SJCRH30 (cell line): ENCODE data around the gene DNAJB12. TPM values are rescaled to one million over a fixed set of nuclear protein-coding genes. Genes with fewer than 3 reads are reported as not detected.
"Not testable (repeated sequence)": the region's sequence is repeated elsewhere in the genome, so short reads cannot be mapped to it uniquely, and the experiment has no call there.

Experiments used
- DNase-seq, 2 experiments: peaks; one replicate each; pipeline ENCODE4 v3.0.0-alpha.2; 2015 to 2020
- H3K27ac ChIP-seq: fragments of 250-450 bp; sonication (Bioruptor Pico); 2 replicates; pipeline ENCODE4 v1.5.1; 2020; ENCODE audit warnings: mild to moderate bottlenecking, moderate library complexity
- H3K27me3 ChIP-seq: fragments of 250-450 bp; sonication (Bioruptor Pico); 2 replicates; pipeline ENCODE4 v1.5.1; 2020; ENCODE audit warnings: mild to moderate bottlenecking, moderate library complexity
- H3K36me3 ChIP-seq: fragments of 250-450 bp; sonication (Bioruptor Pico); 2 replicates; pipeline ENCODE4 v1.5.1; 2020; ENCODE audit warnings: mild to moderate bottlenecking, moderate library complexity
- H3K4me1 ChIP-seq: fragments of 250-450 bp; sonication (Bioruptor Pico); 2 replicates; pipeline ENCODE4 v1.5.1; 2020; ENCODE audit warnings: mild to moderate bottlenecking, moderate library complexity
- H3K4me3 ChIP-seq: fragments of 250-450 bp; sonication (Bioruptor Pico); 2 replicates; pipeline ENCODE4 v1.5.1; 2020; ENCODE audit warnings: mild to moderate bottlenecking, moderate library complexity
- H3K9me3 ChIP-seq: fragments of 250-450 bp; sonication (Bioruptor Pico); replicated peaks from 2 replicates; pipeline ENCODE4 v1.5.1; 2020; ENCODE audit warnings: mild to moderate bottlenecking, moderate library complexity
- total RNA-seq: library from RNA; depleted of rRNA; stranded (reverse); fragments of >200 nt; shearing (Covaris generic); gene quantifications from 2 replicates; pipeline ENCODE4 v1.2.3, GENCODE V29; 2014

DNAJB12 gene
- total RNA-seq, 1 experiment from 2014 or later: 22.3 TPM

DNA sequence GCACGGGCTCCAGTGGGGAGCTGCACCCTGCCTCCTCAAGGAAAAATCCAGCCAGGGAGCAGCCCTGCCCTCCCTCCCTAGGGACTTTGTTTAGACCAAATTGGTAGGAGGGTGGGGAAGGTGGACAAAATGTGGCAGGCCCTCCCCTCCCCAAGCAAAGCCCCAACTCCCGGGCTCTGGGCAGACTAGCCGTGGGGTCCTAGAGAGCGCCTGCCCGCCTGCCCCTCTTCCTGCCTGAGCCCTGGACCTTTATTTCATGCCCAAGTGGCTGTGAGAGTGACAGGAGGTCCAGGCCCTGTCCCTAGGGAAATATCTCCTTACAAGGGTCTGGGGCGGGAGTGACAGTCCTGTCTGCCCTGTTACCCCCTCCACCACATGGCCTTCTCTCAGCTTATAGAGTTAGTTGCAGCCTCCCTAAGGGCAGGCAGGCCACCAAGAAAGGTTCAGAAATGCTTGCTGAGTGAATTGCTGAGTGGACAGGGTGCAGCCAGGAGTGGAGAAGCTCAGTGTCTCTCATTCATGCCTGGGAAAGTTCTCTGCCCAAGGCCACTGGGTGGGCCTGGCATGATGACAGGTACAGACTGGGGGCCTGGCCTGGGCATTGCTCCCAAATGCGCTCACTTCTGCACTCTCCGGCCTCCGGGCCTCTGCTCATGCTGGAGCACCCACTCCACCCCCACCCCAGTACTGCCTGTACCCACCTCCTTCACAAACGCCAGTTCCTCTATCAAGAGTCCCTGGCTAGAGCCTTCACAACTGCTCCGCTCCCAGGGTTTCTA is 25.2 kb downstream of the DNAJB12 start:
- DNase-seq: peak in 1 of 2 experiments; percentile 42
- Histone ChIP-seq H3K4me1 (peaks cover 56% of the 10 kb centered on the region), H3K27ac (no peak overlapping the region)

DNA sequence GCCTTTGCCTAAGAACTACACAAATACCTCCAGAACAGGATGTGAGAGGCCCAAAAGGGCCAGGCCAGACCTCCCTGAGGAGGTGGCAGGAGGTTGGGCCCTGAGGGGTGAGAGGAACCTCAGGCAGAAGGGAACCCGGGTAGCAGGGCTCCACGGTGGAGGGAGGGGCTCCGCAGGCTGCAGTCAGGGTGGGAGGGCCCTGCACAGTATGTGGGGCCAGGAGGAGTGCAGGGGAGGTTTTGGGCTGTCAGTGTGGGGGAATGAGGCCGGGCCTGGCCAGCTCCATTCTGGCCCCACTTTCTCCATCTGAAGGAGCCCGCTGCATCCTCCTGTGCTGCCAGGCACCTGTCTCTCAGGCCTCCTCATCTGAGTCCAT is 25.9 kb downstream of the DNAJB12 start:
- no peaks in the 10 kb centered on the region for H3K27me3 ChIP-seq
- no peak overlapping the region for H3K27ac ChIP-seq

More for the DNA sequence above, 25.2 kb downstream of the DNAJB12 start:
- no peak overlapping the region for H3K4me3 ChIP-seq
- H3K36me3 ChIP-seq: no peaks in the 10 kb centered on the region; the same call in 1 of the 2 replicates
- no peaks in the 10 kb centered on the region for H3K27me3 ChIP-seq
- H3K9me3 ChIP-seq: no peaks in the 10 kb centered on the region

DNA sequence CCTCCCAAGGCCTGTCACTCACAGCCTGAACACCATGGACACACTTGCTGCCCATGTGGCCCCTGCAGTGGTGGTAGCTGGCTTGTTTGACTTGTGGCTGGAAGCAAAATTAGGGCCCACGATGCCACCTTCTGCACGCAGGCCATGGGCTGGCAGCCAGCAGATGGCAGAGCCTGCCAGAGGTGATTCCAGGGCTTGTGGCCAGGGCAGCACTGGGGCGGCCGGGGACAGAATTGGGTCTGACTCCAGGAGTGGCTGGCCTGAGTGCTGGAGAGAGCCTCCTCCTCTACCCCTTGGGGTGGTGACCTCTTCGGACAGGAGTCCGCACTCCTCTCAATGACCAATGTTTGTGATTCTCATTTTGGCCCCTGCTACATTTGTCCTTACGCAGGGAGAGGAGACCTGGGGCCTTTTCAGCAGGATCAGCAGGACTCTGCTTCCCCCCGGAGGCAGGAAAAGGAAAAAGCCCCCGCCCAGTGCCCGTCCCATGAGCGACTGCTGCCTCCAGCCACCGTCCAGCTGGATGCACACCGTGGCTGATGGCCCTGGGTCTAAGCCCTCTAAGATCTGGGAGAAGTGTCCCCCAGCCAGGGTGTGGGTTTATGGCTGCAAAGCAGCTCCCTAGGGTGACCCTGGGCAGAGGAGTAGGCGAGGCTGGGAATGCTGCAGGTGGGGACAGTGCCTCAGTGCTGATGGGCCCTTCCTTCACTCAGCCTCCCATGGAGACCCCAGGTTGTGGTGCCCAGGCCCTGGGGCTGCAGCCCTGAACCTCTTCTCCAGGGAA is 26.5 kb downstream of the DNAJB12 start:
- Histone ChIP-seq H3K4me3 (no peak overlapping the region), H3K9me3 (no peaks in the 10 kb centered on the region), H3K4me1 (peaks cover 43% of the 10 kb centered on the region), H3K27me3 (no peaks in the 10 kb centered on the region), H3K36me3 (no peaks in the 10 kb centered on the region; the same call in 1 of the 2 replicates), H3K27ac (no peak overlapping the region)
- peak; percentile 79 to 85 for DNase-seq

More for the DNA sequence above, 25.9 kb downstream of the DNAJB12 start:
- H3K9me3 ChIP-seq: no peaks in the 10 kb centered on the region
- peak in 1 of 2 experiments; percentile 28 for DNase-seq
- H3K36me3 ChIP-seq: no peaks in the 10 kb centered on the region; the same call in 1 of the 2 replicates
- peaks cover 49% of the 10 kb centered on the region for H3K4me1 ChIP-seq
- no peak overlapping the region for H3K4me3 ChIP-seq

- DNase-seq, H3K27ac ChIP-seq, H3K4me3 ChIP-seq, H3K27me3 ChIP-seq, H3K36me3 ChIP-seq, H3K9me3 ChIP-seq: not testable (repeated sequence)
- peaks cover 41% of the 10 kb centered on the region for H3K4me1 ChIP-seq
Observed at GRCh38 chr10:72326665-72327603, 27.8 kb downstream of the DNAJB12 start.

GRCh38 chr10:72325243-72326175 is 29.2 kb downstream of the DNAJB12 start:
- not testable (repeated sequence) for H3K9me3 ChIP-seq, H3K36me3 ChIP-seq, H3K27me3 ChIP-seq
- Histone ChIP-seq H3K4me3 (peak overlapping the region; percentile 33), H3K27ac (peak overlapping the region; percentile 68), H3K4me1 (peaks cover 40% of the 10 kb centered on the region)
- DNase-seq: peak; percentile 98 to 99

- Histone ChIP-seq H3K9me3 (no peaks in the 10 kb centered on the region), H3K27ac (no peak overlapping the region), H3K27me3 (no peaks in the 10 kb centered on the region), H3K4me3 (no peak overlapping the region), H3K36me3 (no peaks in the 10 kb centered on the region), H3K4me1 (peaks cover 36% of the 10 kb centered on the region)
- DNase-seq: no peak
Observed at GRCh38 chr10:72323771-72324191, 30.9 kb downstream of the DNAJB12 start.

- no peaks in the 10 kb centered on the region for H3K36me3 ChIP-seq
- no peak for DNase-seq
- H3K27me3 ChIP-seq: no peaks in the 10 kb centered on the region
- no peak overlapping the region for H3K4me3 ChIP-seq
- H3K9me3 ChIP-seq: no peaks in the 10 kb centered on the region
- peaks cover 33% of the 10 kb centered on the region for H3K4me1 ChIP-seq
- H3K27ac ChIP-seq: no peak overlapping the region
Observed at GRCh38 chr10:72323108-72323749, 31.5 kb downstream of the DNAJB12 start.

GRCh38 chr10:72322280-72323058 is 32.2 kb downstream of the DNAJB12 start:
- H3K27ac ChIP-seq: no peak overlapping the region
- peaks cover 28% of the 10 kb centered on the region for H3K4me1 ChIP-seq
- no peak for DNase-seq
- H3K27me3 ChIP-seq: no peaks in the 10 kb centered on the region
- H3K36me3 ChIP-seq: no peaks in the 10 kb centered on the region
- H3K4me3 ChIP-seq: no peak overlapping the region
- H3K9me3 ChIP-seq: no peaks in the 10 kb centered on the region

DNA sequence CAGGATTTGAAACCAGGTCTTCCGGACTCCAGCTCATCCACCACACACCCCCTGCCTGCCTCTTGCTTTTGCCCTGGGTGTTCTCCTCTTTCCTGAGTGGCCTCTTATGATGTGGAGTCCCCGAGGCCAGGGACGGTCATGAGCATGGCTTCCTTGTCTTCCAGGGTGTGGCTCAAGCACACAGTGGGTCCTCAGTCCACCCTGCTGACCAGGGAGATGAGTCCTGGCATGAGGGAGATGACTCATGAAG is 32.8 kb downstream of the DNAJB12 start:
- Histone ChIP-seq H3K27me3 (no peaks in the 10 kb centered on the region), H3K27ac (no peak overlapping the region), H3K9me3 (no peaks in the 10 kb centered on the region), H3K4me1 (peaks cover 28% of the 10 kb centered on the region), H3K36me3 (no peaks in the 10 kb centered on the region), H3K4me3 (no peak overlapping the region)
- no peak for DNase-seq

DNA sequence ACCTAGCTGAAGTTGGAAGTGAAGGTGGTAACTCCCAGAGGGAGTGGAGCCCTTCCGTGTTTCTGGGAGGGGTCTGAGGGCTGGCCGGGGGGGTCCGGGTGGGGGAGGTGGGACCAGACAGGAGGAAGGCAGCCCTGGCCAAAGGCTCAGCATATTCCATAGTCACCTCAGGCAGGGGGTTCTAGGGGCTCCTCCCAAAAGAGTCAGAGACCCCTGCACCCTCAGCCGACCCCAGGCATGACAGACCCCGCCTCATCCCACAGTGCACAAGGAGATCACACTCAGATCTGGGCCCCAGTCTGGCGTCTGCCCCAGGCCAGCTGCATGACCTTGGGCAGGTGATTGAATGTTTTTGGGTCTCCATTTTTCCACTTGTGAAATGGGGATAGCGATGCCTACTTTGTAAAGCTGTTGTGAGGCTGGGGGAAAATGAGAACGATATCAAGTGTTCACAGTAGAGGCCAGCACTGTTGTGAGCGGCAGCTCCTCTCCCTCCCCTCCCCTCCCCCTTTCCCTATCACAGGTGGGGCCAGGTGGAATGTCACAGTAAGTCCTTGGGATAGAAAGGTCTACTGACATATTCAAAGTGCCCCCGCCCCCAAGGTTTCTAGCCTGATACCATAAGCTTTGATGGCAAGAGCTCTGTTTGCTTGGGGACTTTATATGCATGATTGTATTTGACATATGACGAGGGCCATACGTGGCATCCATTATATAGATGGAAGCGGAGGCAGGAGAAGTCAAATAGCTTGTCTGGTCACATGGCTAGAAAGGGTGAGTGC is 33.3 kb downstream of the DNAJB12 start:
- Histone ChIP-seq H3K4me1 (peaks cover 28% of the 10 kb centered on the region), H3K4me3 (no peak overlapping the region), H3K27me3 (no peaks in the 10 kb centered on the region), H3K9me3 (no peaks in the 10 kb centered on the region), H3K27ac (peak overlapping the region; percentile 57), H3K36me3 (no peaks in the 10 kb centered on the region)
- DNase-seq: no peak

DNA sequence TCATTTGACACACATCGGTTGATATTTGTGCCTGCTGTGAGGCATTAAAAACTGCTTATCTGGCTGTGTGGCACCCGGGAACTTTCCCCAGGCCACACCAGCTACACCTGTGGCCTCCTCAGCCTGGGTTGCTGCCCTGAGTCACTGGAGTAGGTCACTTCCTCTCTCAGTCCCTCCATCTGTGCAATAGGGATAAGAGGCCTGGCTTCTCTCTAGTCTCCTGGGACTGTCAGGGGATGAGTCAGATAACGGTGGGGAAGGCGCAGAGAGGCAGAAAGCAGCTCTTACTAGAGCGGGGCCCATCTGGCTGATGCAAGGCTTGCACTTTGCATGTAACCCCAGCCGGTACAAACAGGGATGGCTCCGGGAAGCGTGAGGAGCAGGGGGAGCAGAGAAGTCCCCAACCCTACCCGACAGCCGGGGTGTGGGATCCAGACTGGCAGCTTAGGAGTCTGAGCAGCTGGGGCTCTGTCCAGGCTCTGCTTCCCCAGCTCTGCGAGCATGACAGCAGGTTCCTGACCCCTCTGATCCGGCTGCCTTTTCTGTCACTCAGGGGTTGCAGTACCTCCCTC is 34.0 kb downstream of the DNAJB12 start:
- peaks cover 27% of the 10 kb centered on the region for H3K4me1 ChIP-seq
- no peaks in the 10 kb centered on the region for H3K27me3 ChIP-seq
- no peaks in the 10 kb centered on the region for H3K9me3 ChIP-seq
- peak; percentile 95 to 98 for DNase-seq
- no peaks in the 10 kb centered on the region for H3K36me3 ChIP-seq
- peak overlapping the region; percentile 57 for H3K27ac ChIP-seq
- H3K4me3 ChIP-seq: no peak overlapping the region
